HCT116 (cell line): Measurements from ENCODE around the gene RS1. TPM values are rescaled to one million over a fixed set of nuclear protein-coding genes. Genes with fewer than 3 reads are reported as not detected.

Experiments used
- ATAC-seq: fragments of 200-7000 bp; cut with Tn5 transposase; 2 replicates; pipeline ENCODE4 v1.9.1; 2020; ENCODE audit warnings: mild to moderate bottlenecking, moderate library complexity
- BruUV-seq: library from RNA; stranded (reverse); fragments of 400-500 nt; replicated peaks from 2 replicates; lab custom pipeline; 2021; lab: Mats Ljungman, UMichigan
- CTCF ChIA-PET: fragments of 300-600 bp; sonication (Branson Sonifier 250); formaldehyde crosslinking; loops from one replicate; lab custom pipeline; 2021; ENCODE audit warnings: antibody characterized with exemption; lab: Charles Lee
- POLR2A ChIA-PET: fragments of 300-600, 350-600 bp; sonication (Branson Sonifier 250); formaldehyde crosslinking; loops from one replicate; lab custom pipeline; 2021; ENCODE audit warnings: antibody characterized with exemption; lab: Charles Lee
- RAD21 ChIA-PET, 2 experiments: fragments of 300-600 bp; sonication (Branson Sonifier 250); formaldehyde crosslinking; loops; one replicate each; lab custom pipeline; 2023; ENCODE audit warnings: low total read pairs in 2 of 2; ENCODE audit not compliant: uncharacterized antibody in 2 of 2, unreplicated experiment in 2 of 2, low non-redundant PET in 1 of 2; lab: Charles Lee
- DNase-seq: peaks from one replicate; pipeline ENCODE4 v3.0.0-alpha.2; 2010; ENCODE audit warnings: low read depth, low spot score
- H2AFZ ChIP-seq: fragments of 200-600 bp; shearing (Covaris generic), sonication (generic); 2 replicates; pipeline ENCODE4 v1.6.1; 2017; ENCODE audit warnings: low read depth, mixed run types, mixed read lengths, antibody characterized with exemption, low read length; ENCODE audit not compliant: poor library complexity, severe bottlenecking
- H3K27ac ChIP-seq: 2 replicates; pipeline ENCODE4 v1.5.1; 2012; ENCODE audit warnings: low read depth, low read length
- H3K27me3 ChIP-seq: fragments of 200-600 bp; sonication (generic); 2 replicates; pipeline ENCODE4 v1.6.1; 2016; ENCODE audit warnings: mixed run types, low read length, mixed read lengths; ENCODE audit not compliant: insufficient read depth
- H3K36me3 ChIP-seq, 2 experiments: fragments of 200-500 bp in 1 of 2; fragments of 200-600 bp in 1 of 2; sonication (Bioruptor generic) in 1 of 2; sonication (generic) in 1 of 2; 2 replicates each; pipeline versions ENCODE4 v1.5.1 to v1.6.1; 2014 to 2016; ENCODE audit warnings: low read length in 2 of 2, inconsistent platforms in 1 of 2, mixed read lengths in 1 of 2, mixed run types in 1 of 2; ENCODE audit not compliant: insufficient read depth in 2 of 2, control insufficient read depth in 1 of 2
- H3K4me1 ChIP-seq, 2 experiments: fragments of 200-600 bp in 1 of 2; sonication (generic) in 1 of 2; 2 replicates each; pipeline versions ENCODE4 v1.5.1 to v1.6.1; 2012 to 2017; ENCODE audit warnings: low read length in 2 of 2, inconsistent platforms in 1 of 2, mild to moderate bottlenecking in 1 of 2, mixed read lengths in 1 of 2, mixed run types in 1 of 2, moderate library complexity in 1 of 2; ENCODE audit not compliant: insufficient read depth in 2 of 2, control insufficient read depth in 1 of 2
- H3K4me2 ChIP-seq: fragments of 200-600 bp; sonication (generic); 2 replicates; pipeline ENCODE4 v1.6.1; 2017; ENCODE audit warnings: mixed run types, low read length, mixed read lengths
- H3K4me3 ChIP-seq, 2 experiments: fragments of 200-600 bp in 1 of 2; sonication (generic) in 1 of 2; replicated peaks in 1 of 2; 2 replicates each; pipeline ENCODE4 v1.5.1; 2011 to 2016; ENCODE audit warnings: low read length in 2 of 2, control low read depth in 1 of 2, low read depth in 1 of 2, mild to moderate bottlenecking in 1 of 2, mixed read lengths in 1 of 2, mixed run types in 1 of 2
- H3K79me2 ChIP-seq: fragments of 200-600 bp; sonication (generic); 2 replicates; pipeline ENCODE4 v1.6.1; 2017; ENCODE audit warnings: mild to moderate bottlenecking, mixed run types, low read length, moderate library complexity, mixed read lengths; ENCODE audit not compliant: insufficient read depth
- H3K9ac ChIP-seq: fragments of 200-600 bp; sonication (generic); 2 replicates; pipeline ENCODE4 v1.6.1; 2016; ENCODE audit warnings: low read length, mixed read lengths
- H3K9me2 ChIP-seq: fragments of 200-600 bp; sonication (generic), shearing (Covaris generic); 2 replicates; pipeline ENCODE4 v1.6.1; 2017; ENCODE audit warnings: mixed run types, mild to moderate bottlenecking, moderate library complexity; ENCODE audit not compliant: insufficient read depth
- H3K9me3 ChIP-seq, 2 experiments: fragments of 200-500 bp in 1 of 2; fragments of 200-600 bp in 1 of 2; sonication (Bioruptor generic) in 1 of 2; sonication (generic) in 1 of 2; 2 replicates each; pipeline ENCODE4 v1.6.1; 2014 to 2017; ENCODE audit warnings: low read length in 2 of 2, mixed read lengths in 2 of 2, inconsistent platforms in 1 of 2, low read depth in 1 of 2, mild to moderate bottlenecking in 1 of 2, mixed run types in 1 of 2, moderate library complexity in 1 of 2; ENCODE audit not compliant: control insufficient read depth in 1 of 2, insufficient read depth in 1 of 2
- H4K20me1 ChIP-seq: fragments of 200-600 bp; sonication (generic), shearing (Covaris generic); 2 replicates; pipeline ENCODE4 v1.6.1; 2017; ENCODE audit warnings: mixed run types, mild to moderate bottlenecking, moderate library complexity; ENCODE audit not compliant: insufficient read depth
- CBX3 ChIP-seq: IDR thresholded peaks from 2 replicates; pipeline ENCODE4 v1.6.1; 2012; ENCODE audit warnings: low read depth
- CTCF ChIP-seq, 3 experiments: fragments of 200-600 bp in 1 of 3; sonication (generic) in 1 of 3; IDR thresholded peaks in 2 of 3; conservative IDR thresholded peaks in 1 of 3; 2 replicates each; pipeline ENCODE4 v1.5.1; 2012 to 2017; ENCODE audit warnings: low read depth in 2 of 3, low read length in 2 of 3, antibody characterized with exemption in 1 of 3, borderline replicate concordance in 1 of 3, control low read depth in 1 of 3, mild to moderate bottlenecking in 1 of 3, mixed read lengths in 1 of 3, mixed run types in 1 of 3, moderate library complexity in 1 of 3; ENCODE audit not compliant: insufficient read depth in 1 of 3
- EGR1 ChIP-seq: IDR thresholded peaks from 2 replicates; pipeline ENCODE4 v1.6.1; 2012; ENCODE audit warnings: low read depth
- ELF1 ChIP-seq: IDR thresholded peaks from 2 replicates; pipeline ENCODE4 v1.6.1; 2012; ENCODE audit warnings: low read depth, borderline replicate concordance
- EZH2 ChIP-seq: fragments of 200-600 bp; sonication (generic); IDR thresholded peaks from 2 replicates; pipeline ENCODE4 v1.6.1; 2017; ENCODE audit warnings: antibody characterized with exemption, mixed run types
- EZH2phosphoT487 ChIP-seq: fragments of 200-600 bp; IDR thresholded peaks from 2 replicates; pipeline ENCODE4 v1.6.1; 2018; ENCODE audit warnings: antibody characterized with exemption, borderline replicate concordance
- FOSL1 ChIP-seq: IDR thresholded peaks from 2 replicates; pipeline ENCODE4 v1.6.1; 2012; ENCODE audit warnings: low read depth
- JUND ChIP-seq: IDR thresholded peaks from 2 replicates; pipeline ENCODE4 v1.6.1; 2012
- MAX ChIP-seq: IDR thresholded peaks from 2 replicates; pipeline ENCODE4 v1.6.1; 2012
- POLR2A ChIP-seq: IDR thresholded peaks from 2 replicates; pipeline ENCODE4 v1.7.0; 2011; ENCODE audit warnings: borderline replicate concordance; ENCODE audit not compliant: insufficient read depth, insufficient read length; ENCODE audit errors: extremely low read depth
- SIN3A ChIP-seq: IDR thresholded peaks from 2 replicates; pipeline ENCODE4 v1.6.1; 2012; ENCODE audit warnings: low read depth
- SP1 ChIP-seq: IDR thresholded peaks from 2 replicates; pipeline ENCODE4 v1.6.1; 2012; ENCODE audit warnings: low read depth
- SRF ChIP-seq: IDR thresholded peaks from 2 replicates; pipeline ENCODE4 v1.6.1; 2012; ENCODE audit warnings: low read depth
- TCF7L2 ChIP-seq: IDR thresholded peaks from 2 replicates; pipeline ENCODE4 v1.7.0; 2011; ENCODE audit warnings: borderline replicate concordance, inconsistent platforms; ENCODE audit not compliant: insufficient read depth, insufficient read length; ENCODE audit errors: extremely low read depth
- YY1 ChIP-seq: IDR thresholded peaks from 2 replicates; pipeline ENCODE4 v1.6.1; 2011; ENCODE audit warnings: low read length, low read depth, moderate library complexity, mild to moderate bottlenecking; ENCODE audit not compliant: insufficient replicate concordance; ENCODE audit errors: extremely low read depth
- ZBTB33 ChIP-seq: IDR thresholded peaks from 2 replicates; pipeline ENCODE4 v1.6.1; 2011; ENCODE audit warnings: mild to moderate bottlenecking, low read length, moderate library complexity; ENCODE audit not compliant: insufficient replicate concordance; ENCODE audit errors: extremely low read depth
- ZFX ChIP-seq: fragments of 450-650 bp; IDR thresholded peaks from 2 replicates; pipeline ENCODE4 v1.6.1; 2017
- ZNF274 ChIP-seq: fragments of 200-500 bp; sonication (Bioruptor generic); IDR thresholded peaks from 2 replicates; pipeline ENCODE4 v1.6.1; 2014; ENCODE audit warnings: mild to moderate bottlenecking, low read depth, low read length, inconsistent platforms
- intact Hi-C: fragments of 100-400 bp; cut with micrococcal nuclease; formaldehyde crosslinking; loops from 2 replicates; pipeline ENCODE4 v1.10.0; 2022
- total RNA-seq: library from RNA; stranded (reverse); gene quantifications from one replicate; pipeline ENCODE4 v1.2.1, GENCODE V29; 2021; ENCODE audit not compliant: unreplicated experiment

The RS1 gene
- total RNA-seq, 1 experiment from 2014 or later, result not detected

- Histone ChIP-seq H3K27ac (no peak overlapping the region), H3K9me2 (no peaks in the 10 kb centered on the region), H3K36me3 (no peaks in the 10 kb centered on the region), H3K9ac (no peak overlapping the region), H3K27me3 (no peaks in the 10 kb centered on the region), H3K9me3 (no peaks in the 10 kb centered on the region), H3K4me3 (no peak overlapping the region), H3K4me2 (no peak overlapping the region), H3K79me2 (no peaks in the 10 kb centered on the region), H3K4me1 (0 out of 4 replicates have a peak, but pooled peaks cover 0 to 2% of the 10 kb centered on the region in 2 experiments), H2AFZ (no peak overlapping the region), H4K20me1 (no peaks in the 10 kb centered on the region)
- ATAC-seq, result no peak
- ChIA-PET POLR2A (no interaction called here), CTCF (no interaction called here), RAD21 (no interaction called here)
- intact Hi-C loops, result no loop called here
- TF ChIP-seq SP1 (no peak), ZBTB33 (no peak), CBX3 (no peak), SIN3A (no peak), TCF7L2 (no peak), POLR2A (no peak), ELF1 (no peak), JUND (no peak), EZH2 (no peak), EGR1 (no peak), ZNF274 (no peak), EZH2phosphoT487 (no peak), CTCF (IDR thresholded peaks at IDR 0.05 in 2 of 3, conservative IDR thresholded peaks at IDR 0.05 in 1 of 3; ENCODE audit: borderline replicate concordance in 1 of 3, insufficient read depth in 1 of 3, low read depth in 2 of 3, low read length in 2 of 3) (no peak), FOSL1 (no peak), YY1 (no peak), MAX (no peak), ZFX (no peak), SRF (no peak)
- no peak for DNase-seq
- no TSS peak for BruUV-seq
Observed at GRCh38 chrX:18698737-18699650, 27.1 kb upstream of the RS1 start.
